Keratinocyte (primary cell): ENCODE data around the gene JAZF1.

Experiments used
- EZH2 ChIP-seq: IDR thresholded peaks from one replicate; pipeline ENCODE4 v1.6.1; 2012; ENCODE audit warnings: inconsistent platforms, mild to moderate bottlenecking, low read length, moderate library complexity
- TF ChIP-seq, protein P1 (sequence below), 3 experiments: IDR thresholded peaks in 1 of 3; conservative IDR thresholded peaks in 1 of 3; optimal IDR thresholded peaks in 1 of 3; 2 replicates in 2 of 3; 3 replicates in 1 of 3; pipeline versions ENCODE3 to v1.5.1; 2011; ENCODE audit warnings: low read length in 3 of 3, mild to moderate bottlenecking in 3 of 3, moderate library complexity in 2 of 3, control low read depth in 1 of 3, inconsistent platforms in 1 of 3; ENCODE audit not compliant: insufficient read depth in 2 of 3; ENCODE audit errors: extremely low read depth in 1 of 3

DNA sequence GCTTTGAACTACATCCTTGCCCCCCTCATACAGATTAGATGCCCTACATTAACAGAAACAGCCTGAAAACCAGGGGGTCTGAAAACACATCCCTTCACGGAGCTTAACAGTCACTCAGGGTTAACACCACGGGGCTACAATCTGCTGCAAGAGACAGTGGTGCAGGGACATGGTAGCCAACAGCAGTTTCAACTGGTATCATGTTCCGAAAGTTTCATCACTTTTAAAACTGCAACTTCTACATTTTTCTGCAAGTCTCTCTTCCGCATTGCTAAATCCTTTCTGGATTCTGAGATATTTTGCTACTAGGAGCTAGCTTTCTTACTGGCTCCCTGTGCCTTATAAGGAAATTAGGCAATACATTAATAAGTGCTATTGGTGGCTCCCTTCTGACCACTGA lies 92.6 kb downstream of the JAZF1 start:
- TF ChIP-seq EZH2, result no peak
- TF ChIP-seq, protein P1, sequence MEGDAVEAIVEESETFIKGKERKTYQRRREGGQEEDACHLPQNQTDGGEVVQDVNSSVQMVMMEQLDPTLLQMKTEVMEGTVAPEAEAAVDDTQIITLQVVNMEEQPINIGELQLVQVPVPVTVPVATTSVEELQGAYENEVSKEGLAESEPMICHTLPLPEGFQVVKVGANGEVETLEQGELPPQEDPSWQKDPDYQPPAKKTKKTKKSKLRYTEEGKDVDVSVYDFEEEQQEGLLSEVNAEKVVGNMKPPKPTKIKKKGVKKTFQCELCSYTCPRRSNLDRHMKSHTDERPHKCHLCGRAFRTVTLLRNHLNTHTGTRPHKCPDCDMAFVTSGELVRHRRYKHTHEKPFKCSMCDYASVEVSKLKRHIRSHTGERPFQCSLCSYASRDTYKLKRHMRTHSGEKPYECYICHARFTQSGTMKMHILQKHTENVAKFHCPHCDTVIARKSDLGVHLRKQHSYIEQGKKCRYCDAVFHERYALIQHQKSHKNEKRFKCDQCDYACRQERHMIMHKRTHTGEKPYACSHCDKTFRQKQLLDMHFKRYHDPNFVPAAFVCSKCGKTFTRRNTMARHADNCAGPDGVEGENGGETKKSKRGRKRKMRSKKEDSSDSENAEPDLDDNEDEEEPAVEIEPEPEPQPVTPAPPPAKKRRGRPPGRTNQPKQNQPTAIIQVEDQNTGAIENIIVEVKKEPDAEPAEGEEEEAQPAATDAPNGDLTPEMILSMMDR (optimal IDR thresholded peaks at IDR 0.05 in 1 of 3, IDR thresholded peaks at IDR 0.05 in 1 of 3, conservative IDR thresholded peaks at IDR 0.05 in 1 of 3; ENCODE audit: extremely low read depth in 1 of 3, insufficient read depth in 2 of 3, low read length in 3 of 3), result no peak
